Chondrocyte (in vitro differentiated cells): ENCODE results near the gene CSNK2A2. TPM values are rescaled to one million over a fixed set of nuclear protein-coding genes. Genes with fewer than 3 reads are reported as not detected.

ENCODE experiments used
- DNase-seq: peaks from one replicate; pipeline ENCODE4 v3.0.0; 2021; ENCODE audit warnings: mixed read lengths, low spot score
- H3K27ac Mint-ChIP-seq: one replicate; pipeline ENCODE4 v1.8.0; 2021; ENCODE audit warnings: mild to moderate bottlenecking, moderate library complexity, mixed read lengths; ENCODE audit not compliant: unreplicated experiment
- H3K27me3 Mint-ChIP-seq: 2 replicates; pipeline ENCODE4 v1.8.0; 2021; ENCODE audit warnings: low read depth, mixed read lengths
- H3K36me3 Mint-ChIP-seq: 2 replicates; pipeline ENCODE4 v1.8.0; 2021; ENCODE audit warnings: low read depth, mixed read lengths
- H3K4me1 Mint-ChIP-seq: 2 replicates; pipeline ENCODE4 v1.8.0; 2021; ENCODE audit warnings: low read depth, mild to moderate bottlenecking, mixed read lengths
- H3K4me3 Mint-ChIP-seq: one replicate; pipeline ENCODE4 v1.8.0; 2021; ENCODE audit warnings: mild to moderate bottlenecking, moderate library complexity, mixed read lengths; ENCODE audit not compliant: unreplicated experiment
- H3K9me3 Mint-ChIP-seq: 2 replicates; pipeline ENCODE4 v1.8.0; 2021; ENCODE audit warnings: low read depth, mixed read lengths
- total RNA-seq: library from RNA; stranded (reverse); gene quantifications from 3 replicates; pipeline ENCODE4 v1.2.1, GENCODE V29; 2021
- TF ChIP-seq, protein P1 (sequence below): fragments of 200-600 bp; sonication (generic); IDR thresholded peaks from 2 replicates; pipeline ENCODE4 v1.5.0; 2021; ENCODE audit warnings: antibody characterized with exemption, mild to moderate bottlenecking, moderate library complexity

CSNK2A2 gene
- total RNA-seq, 1 donor from 2014 or later: 69.6 TPM

DNA sequence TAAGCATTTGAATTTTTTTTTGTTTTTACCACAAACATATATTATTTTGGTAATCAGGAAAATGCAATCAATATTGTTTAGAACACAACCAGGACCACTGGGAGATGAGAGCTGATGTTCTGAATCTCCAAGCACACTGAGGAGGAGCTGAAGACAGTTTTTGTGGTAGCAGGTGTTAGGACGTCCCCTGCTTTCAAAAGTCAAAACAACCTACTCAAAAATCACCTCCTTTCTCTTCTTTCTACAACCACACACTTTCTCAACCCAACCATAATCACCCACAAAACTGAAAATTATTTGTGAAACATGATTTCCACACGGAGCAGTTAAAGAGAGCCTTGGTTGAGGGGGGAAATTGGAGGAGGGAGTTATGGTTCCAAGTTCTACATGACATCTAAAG lies 42.1 kb downstream of the CSNK2A2 start:
- Mint-ChIP-seq H3K4me1 (peaks cover 5% of the 10 kb centered on the region), H3K9me3 (no peaks in the 10 kb centered on the region), H3K27me3 (no peaks in the 10 kb centered on the region), H3K27ac (no peak overlapping the region), H3K4me3 (no peak overlapping the region), H3K36me3 (peaks cover 9% of the 10 kb centered on the region)
- DNase-seq: no peak
- TF ChIP-seq, protein P1, sequence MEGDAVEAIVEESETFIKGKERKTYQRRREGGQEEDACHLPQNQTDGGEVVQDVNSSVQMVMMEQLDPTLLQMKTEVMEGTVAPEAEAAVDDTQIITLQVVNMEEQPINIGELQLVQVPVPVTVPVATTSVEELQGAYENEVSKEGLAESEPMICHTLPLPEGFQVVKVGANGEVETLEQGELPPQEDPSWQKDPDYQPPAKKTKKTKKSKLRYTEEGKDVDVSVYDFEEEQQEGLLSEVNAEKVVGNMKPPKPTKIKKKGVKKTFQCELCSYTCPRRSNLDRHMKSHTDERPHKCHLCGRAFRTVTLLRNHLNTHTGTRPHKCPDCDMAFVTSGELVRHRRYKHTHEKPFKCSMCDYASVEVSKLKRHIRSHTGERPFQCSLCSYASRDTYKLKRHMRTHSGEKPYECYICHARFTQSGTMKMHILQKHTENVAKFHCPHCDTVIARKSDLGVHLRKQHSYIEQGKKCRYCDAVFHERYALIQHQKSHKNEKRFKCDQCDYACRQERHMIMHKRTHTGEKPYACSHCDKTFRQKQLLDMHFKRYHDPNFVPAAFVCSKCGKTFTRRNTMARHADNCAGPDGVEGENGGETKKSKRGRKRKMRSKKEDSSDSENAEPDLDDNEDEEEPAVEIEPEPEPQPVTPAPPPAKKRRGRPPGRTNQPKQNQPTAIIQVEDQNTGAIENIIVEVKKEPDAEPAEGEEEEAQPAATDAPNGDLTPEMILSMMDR: no peak

DNA sequence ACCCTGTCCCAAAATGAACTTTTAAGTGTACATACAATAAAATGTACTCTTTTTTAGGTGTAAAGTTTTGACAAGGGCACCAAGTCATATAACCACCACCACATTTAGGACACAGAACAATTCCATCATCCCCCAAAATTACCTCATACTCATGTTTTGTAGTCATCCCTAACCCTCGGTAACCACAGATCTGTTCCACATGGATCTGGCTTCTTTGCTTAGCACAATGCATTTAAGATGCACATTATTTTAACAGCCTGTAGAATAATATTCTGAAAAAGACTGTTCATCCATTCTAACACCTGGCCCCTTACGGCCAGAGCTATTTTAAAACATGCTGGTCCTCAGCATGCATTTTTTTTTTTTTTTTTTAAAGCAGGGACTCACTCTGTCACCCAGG lies 43.6 kb downstream of the CSNK2A2 start:
- DNase-seq: no peak
- Mint-ChIP-seq H3K4me1 (peaks cover 5% of the 10 kb centered on the region), H3K27ac (no peak overlapping the region), H3K9me3 (no peaks in the 10 kb centered on the region), H3K36me3 (peaks cover 6% of the 10 kb centered on the region), H3K27me3 (no peaks in the 10 kb centered on the region), H3K4me3 (no peak overlapping the region)
- TF ChIP-seq, protein P1: no peak

DNA sequence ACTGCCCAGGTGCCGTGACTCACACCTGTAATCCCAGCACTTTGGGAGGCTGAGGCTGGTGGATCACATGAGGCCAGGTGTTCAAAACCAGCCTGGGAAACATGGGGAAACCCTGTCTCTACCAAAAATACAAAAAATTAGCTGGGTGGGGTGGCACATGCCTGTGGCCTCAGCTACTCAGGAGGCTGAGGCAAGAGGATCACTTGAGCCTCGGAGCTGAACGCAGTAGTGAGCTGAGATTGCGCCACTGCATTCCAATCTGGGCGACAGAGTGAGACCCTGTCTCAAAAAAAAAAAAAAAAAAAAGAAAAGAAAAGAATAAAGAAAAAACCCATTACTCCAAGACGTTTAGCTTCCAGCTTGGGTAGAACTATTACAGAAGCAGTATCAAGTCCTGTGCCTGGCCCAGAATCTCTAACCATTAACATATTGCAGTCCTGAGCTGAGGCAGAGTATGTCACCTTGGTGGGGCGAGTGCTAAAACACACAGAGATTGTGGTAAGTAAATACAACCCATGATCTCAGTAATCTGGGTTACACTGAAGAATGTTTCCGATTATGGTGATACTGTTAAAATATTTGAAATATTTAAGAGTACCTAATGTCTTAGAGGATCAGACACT lies 45.5 kb downstream of the CSNK2A2 start:
- H3K36me3 Mint-ChIP-seq: no peaks in the 10 kb centered on the region
- peaks cover 5% of the 10 kb centered on the region for H3K4me1 Mint-ChIP-seq
- no peak overlapping the region for H3K4me3 Mint-ChIP-seq
- H3K27me3 Mint-ChIP-seq: no peaks in the 10 kb centered on the region
- TF ChIP-seq, protein P1: no peak
- DNase-seq: no peak
- no peak overlapping the region for H3K27ac Mint-ChIP-seq
- no peaks in the 10 kb centered on the region for H3K9me3 Mint-ChIP-seq

DNA sequence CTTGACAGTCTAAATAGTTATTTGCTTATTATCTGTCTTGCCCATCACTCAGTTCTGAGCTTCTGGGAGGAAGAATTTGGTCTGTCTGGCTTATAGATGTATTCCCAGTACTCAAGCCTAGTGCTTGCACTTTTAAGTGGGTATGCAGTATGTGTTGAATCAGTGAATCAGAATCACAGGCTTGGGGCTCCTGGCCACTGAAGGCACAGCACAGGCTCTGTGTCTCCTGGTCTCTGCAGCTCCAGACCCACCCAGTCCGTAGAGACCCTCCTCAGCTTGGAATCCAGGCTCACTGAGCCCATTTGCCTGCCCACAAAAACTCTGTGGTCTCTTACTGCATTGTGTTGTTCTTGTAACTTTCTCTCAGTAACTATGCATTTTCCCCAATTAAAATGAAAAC lies 49.4 kb downstream of the CSNK2A2 start:
- H3K27ac Mint-ChIP-seq: no peak overlapping the region

DNA sequence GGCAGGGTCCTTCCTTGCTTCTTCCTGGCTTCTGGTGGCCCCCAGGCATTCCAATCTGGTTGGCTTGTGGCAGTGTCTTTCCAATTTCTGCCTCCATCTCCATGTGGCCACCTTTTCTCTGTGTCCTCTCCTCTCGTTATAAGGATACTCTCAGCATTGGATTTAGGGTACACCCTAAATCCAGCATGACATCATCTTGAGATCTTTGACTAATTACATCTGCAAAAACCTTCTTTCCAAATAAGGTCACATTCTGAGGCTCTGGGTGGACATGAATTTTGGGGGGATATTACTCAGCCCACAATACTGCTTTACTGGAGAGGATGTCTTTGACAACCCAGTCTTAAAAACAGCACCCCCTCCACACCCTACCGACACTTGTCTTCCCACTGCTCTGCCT lies 49.8 kb downstream of the CSNK2A2 start:
- TF ChIP-seq, protein P1: no peak
- Mint-ChIP-seq H3K4me3 (no peak overlapping the region), H3K27me3 (peaks cover 3% of the 10 kb centered on the region), H3K4me1 (peaks cover 5% of the 10 kb centered on the region), H3K27ac (no peak overlapping the region), H3K36me3 (peaks cover 2% of the 10 kb centered on the region), H3K9me3 (no peaks in the 10 kb centered on the region)
- DNase-seq: no peak

More for the DNA sequence above, 49.4 kb downstream of the CSNK2A2 start:
- Mint-ChIP-seq H3K27me3 (peaks cover 3% of the 10 kb centered on the region), H3K9me3 (no peaks in the 10 kb centered on the region), H3K4me1 (peaks cover 5% of the 10 kb centered on the region), H3K4me3 (no peak overlapping the region), H3K36me3 (peaks cover 2% of the 10 kb centered on the region)
- TF ChIP-seq, protein P1: no peak
- DNase-seq: no peak
